ENCODE measurements around the gene YJU2. TPM values are rescaled to one million over a fixed set of nuclear protein-coding genes. Genes with fewer than 3 reads are reported as not detected.
"Not testable (repeated sequence)": the region's sequence is repeated elsewhere in the genome, so short reads cannot be mapped to it uniquely, and the experiment has no call there.

The YJU2 gene
- total and polyA plus RNA-seq, 7 experiments from 2014 or later: 24.4 to 44.7 (median 31.9) TPM

- H3K4me3 ChIP-seq (ENCODE audit: low read length); H3K27ac Mint-ChIP-seq; ATAC-seq; H3K27me3 ChIP-seq (ENCODE audit: control insufficient read depth in 2 of 2, insufficient read depth in 2 of 2, low read length in 2 of 2); H3K9me3 Mint-ChIP-seq; H3K4me3 Mint-ChIP-seq; DNase-seq; H3K36me3 ChIP-seq (ENCODE audit: control insufficient read depth in 2 of 3, insufficient read depth in 3 of 3, low read length in 3 of 3); H3K27ac ChIP-seq (ENCODE audit: low read depth, low read length); H3K4me1 ChIP-seq (ENCODE audit: control insufficient read depth in 2 of 2, insufficient read depth in 2 of 2, low read length in 2 of 2); POLR2A ChIA-PET; H3K9me3 ChIP-seq (ENCODE audit: control insufficient read depth in 2 of 3, low read length in 3 of 3); intact Hi-C loops (cut with micrococcal nuclease); H3K36me3 Mint-ChIP-seq: not testable (repeated sequence)
- CTCF ChIA-PET: interaction anchor here (0.8 kb wide), 1 partner anchor 74 kb away, joined by 3 read pairs; no protein-coding TSS in a partner anchor
- Mint-ChIP-seq H3K27me3 (peaks cover 0 to 25% (median 6%) of the 10 kb centered on the region in 5 donors), H3K4me1 (peaks cover 0 to 11% (median 0%) of the 10 kb centered on the region in 7 donors)
These were observed 14.7 kb upstream of the YJU2 start for GRCh38 chr19:4232139-4232538.

DNA sequence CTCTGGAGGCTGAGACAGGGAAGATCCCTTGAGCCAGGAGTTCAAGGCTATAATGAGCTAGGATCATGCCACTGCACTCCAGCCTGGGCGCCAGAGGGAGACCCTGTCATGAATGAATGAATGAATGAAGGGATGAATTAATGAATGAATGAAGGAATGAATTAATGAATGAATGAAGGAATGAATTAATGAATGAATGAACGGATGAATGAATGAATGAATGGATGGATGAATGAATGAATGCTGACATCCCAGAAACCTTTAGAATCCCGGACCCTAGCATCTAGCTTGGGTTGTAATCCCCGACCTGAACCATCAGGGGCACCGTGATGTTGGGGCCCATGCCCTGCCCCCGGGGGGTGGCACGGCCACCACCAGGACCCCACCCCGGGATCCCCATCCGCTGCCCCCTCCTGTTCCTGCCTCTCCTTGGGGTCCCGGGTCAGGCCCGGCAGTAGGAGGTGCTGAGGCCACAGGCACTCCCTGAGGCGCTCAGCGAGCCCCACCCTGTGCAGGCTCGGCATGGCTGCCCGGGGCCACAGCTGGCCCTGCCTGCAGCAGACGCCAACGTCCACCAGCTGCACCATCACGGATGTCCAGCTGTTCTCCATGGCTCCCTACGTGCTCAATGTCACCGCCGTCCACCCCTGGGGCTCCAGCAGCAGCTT lies 14.1 kb upstream of the YJU2 start:
- Mint-ChIP-seq H3K27ac (no peak overlapping the region), H3K4me1 (peaks cover 0 to 11% (median 0%) of the 10 kb centered on the region in 7 donors), H3K9me3 (no peaks in the 10 kb centered on the region), H3K4me3 (no peak overlapping the region), H3K27me3 (peaks cover 0 to 25% (median 6%) of the 10 kb centered on the region in 5 donors), H3K36me3 (peaks cover 0 to 4% (median 0%) of the 10 kb centered on the region in 5 donors)
- DNase-seq (no peak), ATAC-seq (no peak)
- Histone ChIP-seq H3K27ac (ENCODE audit: low read depth, low read length) (no peak overlapping the region), H3K4me3 (ENCODE audit: low read length) (no peak overlapping the region), H3K4me1 (ENCODE audit: control insufficient read depth in 2 of 2, insufficient read depth in 2 of 2, low read length in 2 of 2) (no peaks in the 10 kb centered on the region), H3K36me3 (ENCODE audit: control insufficient read depth in 2 of 3, insufficient read depth in 3 of 3, low read length in 3 of 3) (no peaks in the 10 kb centered on the region), H3K27me3 (ENCODE audit: control insufficient read depth in 2 of 2, insufficient read depth in 2 of 2, low read length in 2 of 2) (peaks cover 0 to 4% of the 10 kb centered on the region in 2 donors), H3K9me3 (ENCODE audit: control insufficient read depth in 2 of 3, low read length in 3 of 3) (no peaks in the 10 kb centered on the region)
- intact Hi-C loops (cut with micrococcal nuclease): no loop called here
- ChIA-PET POLR2A (no interaction called here), CTCF (no interaction called here)

- H3K36me3 ChIP-seq (ENCODE audit: control insufficient read depth in 2 of 3, insufficient read depth in 3 of 3, low read length in 3 of 3): no peaks in the 10 kb centered on the region
- H3K9me3 Mint-ChIP-seq: no peaks in the 10 kb centered on the region
- H3K27ac ChIP-seq (ENCODE audit: low read depth, low read length): no peak overlapping the region
- peaks cover 0 to 4% of the 10 kb centered on the region in 2 donors for H3K27me3 ChIP-seq (ENCODE audit: control insufficient read depth in 2 of 2, insufficient read depth in 2 of 2, low read length in 2 of 2)
- no peaks in the 10 kb centered on the region for H3K9me3 ChIP-seq (ENCODE audit: control insufficient read depth in 2 of 3, low read length in 3 of 3)
- no peak overlapping the region for H3K4me3 Mint-ChIP-seq
- H3K4me1 Mint-ChIP-seq: peaks cover 0 to 11% (median 0%) of the 10 kb centered on the region in 7 donors
- no peaks in the 10 kb centered on the region for H3K4me1 ChIP-seq (ENCODE audit: control insufficient read depth in 2 of 2, insufficient read depth in 2 of 2, low read length in 2 of 2)
- peaks cover 0 to 4% (median 0%) of the 10 kb centered on the region in 5 donors for H3K36me3 Mint-ChIP-seq
- CTCF ChIA-PET: no interaction called here
- H3K27me3 Mint-ChIP-seq: peaks cover 0 to 25% (median 6%) of the 10 kb centered on the region in 5 donors
- POLR2A ChIA-PET: no interaction called here
- intact Hi-C loops (cut with micrococcal nuclease): no loop called here
- DNase-seq (peak; percentile 28 to 82 (median 52)), ATAC-seq (peak; percentile 80)
- H3K4me3 ChIP-seq (ENCODE audit: low read length): no peak overlapping the region
- no peak overlapping the region for H3K27ac Mint-ChIP-seq
These were observed 13.5 kb upstream of the YJU2 start for GRCh38 chr19:4233282-4233853.

DNA sequence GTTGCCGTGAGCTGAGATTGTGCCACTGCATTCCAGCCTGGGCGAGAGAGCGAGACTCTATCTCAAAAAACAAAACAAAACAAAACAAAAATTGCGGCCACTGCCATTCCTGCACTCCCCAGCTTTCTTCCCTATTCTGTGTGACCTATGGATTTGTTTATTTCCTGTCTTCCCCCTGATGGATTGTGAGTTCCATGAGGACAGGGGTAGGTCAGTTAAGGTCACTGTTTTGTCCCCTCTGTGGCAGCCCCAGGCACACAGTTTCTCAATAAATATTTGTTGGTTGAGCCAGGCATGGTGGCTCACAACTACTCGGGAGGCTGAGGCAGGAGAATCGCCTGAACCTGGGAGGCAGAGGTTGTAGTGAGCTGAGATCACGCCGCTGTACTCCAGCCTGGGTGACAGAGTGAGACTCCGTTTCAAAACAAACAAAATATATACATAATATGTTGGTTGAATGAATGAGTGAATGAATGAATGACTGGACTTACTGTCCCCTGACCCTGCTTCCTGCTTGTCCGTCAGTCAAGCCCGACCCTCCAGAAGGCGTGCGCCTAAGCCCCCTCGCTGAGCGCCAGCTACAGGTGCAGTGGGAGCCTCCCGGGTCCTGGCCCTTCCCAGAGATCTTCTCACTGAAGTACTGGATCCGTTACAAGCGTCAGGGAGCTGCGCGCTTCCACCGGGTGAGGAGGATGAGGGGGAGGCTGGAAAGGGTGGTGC lies 12.6 kb upstream of the YJU2 start:
- ATAC-seq (no peak), DNase-seq (no peak)
- Histone ChIP-seq H3K27ac (ENCODE audit: low read depth, low read length) (no peak overlapping the region), H3K4me1 (ENCODE audit: control insufficient read depth in 2 of 2, insufficient read depth in 2 of 2, low read length in 2 of 2) (no peaks in the 10 kb centered on the region), H3K9me3 (ENCODE audit: control insufficient read depth in 2 of 3, low read length in 3 of 3) (no peaks in the 10 kb centered on the region), H3K27me3 (ENCODE audit: control insufficient read depth in 2 of 2, insufficient read depth in 2 of 2, low read length in 2 of 2) (no peaks in the 10 kb centered on the region), H3K36me3 (ENCODE audit: control insufficient read depth in 2 of 3, insufficient read depth in 3 of 3, low read length in 3 of 3) (no peaks in the 10 kb centered on the region), H3K4me3 (ENCODE audit: low read length) (no peak overlapping the region)
- intact Hi-C loops (cut with micrococcal nuclease): no loop called here
- Mint-ChIP-seq H3K4me1 (peaks cover 0 to 10% (median 0%) of the 10 kb centered on the region in 7 donors), H3K27ac (no peak overlapping the region), H3K4me3 (no peak overlapping the region), H3K9me3 (no peaks in the 10 kb centered on the region), H3K27me3 (peaks cover 0 to 25% (median 6%) of the 10 kb centered on the region in 5 donors), H3K36me3 (peaks cover 0 to 4% (median 0%) of the 10 kb centered on the region in 5 donors)
- ChIA-PET POLR2A (no interaction called here), CTCF (interaction anchor here (0.6 kb wide), 1 partner anchor 102 kb away, joined by 3 read pairs; no protein-coding TSS in a partner anchor)

DNA sequence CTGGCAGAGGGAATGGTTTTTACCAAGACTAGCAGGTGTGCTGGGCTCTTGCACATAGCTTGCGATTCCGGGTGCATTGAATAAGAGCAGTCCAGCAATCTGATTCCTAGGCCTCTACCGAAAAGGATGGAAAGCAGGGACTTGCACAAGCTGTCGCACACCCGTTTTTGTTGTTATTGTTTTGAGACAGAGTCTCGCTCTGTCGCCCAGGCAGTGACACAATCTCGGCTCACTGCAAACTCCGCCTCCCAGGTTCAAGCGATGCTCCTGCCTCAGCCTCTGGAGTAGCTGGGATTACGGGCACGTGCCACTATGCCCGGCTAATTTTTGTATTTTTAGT lies 12.0 kb upstream of the YJU2 start:
- Mint-ChIP-seq H3K27me3 (peaks cover 0 to 19% (median 6%) of the 10 kb centered on the region in 5 donors), H3K4me1 (peaks cover 0 to 5% (median 0%) of the 10 kb centered on the region in 7 donors), H3K4me3 (no peak overlapping the region), H3K27ac (no peak overlapping the region), H3K36me3 (peaks cover 0 to 4% (median 0%) of the 10 kb centered on the region in 5 donors), H3K9me3 (no peaks in the 10 kb centered on the region)
- H3K9me3 ChIP-seq (ENCODE audit: control insufficient read depth in 2 of 3, low read length in 3 of 3): no peaks in the 10 kb centered on the region
- ChIA-PET POLR2A (interaction anchor here (0.6 kb wide), 1 partner anchor 453 kb away, joined by 3 read pairs; no protein-coding TSS in a partner anchor), CTCF (no interaction called here)
- no peaks in the 10 kb centered on the region for H3K4me1 ChIP-seq (ENCODE audit: control insufficient read depth in 2 of 2, insufficient read depth in 2 of 2, low read length in 2 of 2)
- H3K36me3 ChIP-seq (ENCODE audit: control insufficient read depth in 2 of 3, insufficient read depth in 3 of 3, low read length in 3 of 3): no peaks in the 10 kb centered on the region
- intact Hi-C loops (cut with micrococcal nuclease): no loop called here
- ATAC-seq (no peak), DNase-seq (no peak)
- no peaks in the 10 kb centered on the region for H3K27me3 ChIP-seq (ENCODE audit: control insufficient read depth in 2 of 2, insufficient read depth in 2 of 2, low read length in 2 of 2)
- no peak overlapping the region for H3K4me3 ChIP-seq (ENCODE audit: low read length)
- no peak overlapping the region for H3K27ac ChIP-seq (ENCODE audit: low read depth, low read length)

GRCh38 chr19:4237510-4237909 lies 9.4 kb upstream of the YJU2 start:
- CTCF ChIA-PET: interaction anchor here (0.6 kb wide), 1 partner anchor 250 kb away, joined by 4 read pairs; no protein-coding TSS in a partner anchor
- H3K36me3 Mint-ChIP-seq; POLR2A ChIA-PET; intact Hi-C loops (cut with micrococcal nuclease); H3K36me3 ChIP-seq (ENCODE audit: control insufficient read depth in 2 of 3, insufficient read depth in 3 of 3, low read length in 3 of 3); H3K4me1 Mint-ChIP-seq; H3K9me3 Mint-ChIP-seq; ATAC-seq; H3K27ac Mint-ChIP-seq; H3K4me3 Mint-ChIP-seq; H3K27ac ChIP-seq (ENCODE audit: low read depth, low read length); DNase-seq; H3K4me1 ChIP-seq (ENCODE audit: control insufficient read depth in 2 of 2, insufficient read depth in 2 of 2, low read length in 2 of 2); H3K4me3 ChIP-seq (ENCODE audit: low read length); H3K9me3 ChIP-seq (ENCODE audit: control insufficient read depth in 2 of 3, low read length in 3 of 3); H3K27me3 ChIP-seq (ENCODE audit: control insufficient read depth in 2 of 2, insufficient read depth in 2 of 2, low read length in 2 of 2): not testable (repeated sequence)
- peaks cover 0 to 14% (median 0%) of the 10 kb centered on the region in 5 donors for H3K27me3 Mint-ChIP-seq
